ENCODE measurements around the gene TMEM178A. TPM values are rescaled to one million over a fixed set of nuclear protein-coding genes. Genes with fewer than 3 reads are reported as not detected.

TMEM178A gene
- total and polyA plus RNA-seq, 2 donors (not counting 1 experiment from before 2014, with no cell fraction given): 0.69 to 0.99 TPM

- Mint-ChIP-seq H3K27ac (no peak overlapping the region), H3K27me3 (peaks cover 14% of the 10 kb centered on the region), H3K4me3 (no peak overlapping the region), H3K9me3 (ENCODE audit: insufficient read depth) (peaks cover 12% of the 10 kb centered on the region), H3K4me1 (no peaks in the 10 kb centered on the region)
- peaks cover 0 to 5% (median 0%) of the 10 kb centered on the region in 4 experiments for H3K27me3 ChIP-seq (replicated peaks in 1 of 4; ENCODE audit: control extremely low read depth in 1 of 4, control insufficient read depth in 3 of 4, insufficient read depth in 4 of 4, low read length in 3 of 4)
- CTCF ChIA-PET: no interaction called here
- no peaks in the 10 kb centered on the region for H3K4me1 ChIP-seq (ENCODE audit: control insufficient read depth in 2 of 2, insufficient read depth in 2 of 2, low read length in 2 of 2)
- H3K36me3 ChIP-seq (replicated peaks in 1 of 2; ENCODE audit: control extremely low read depth in 1 of 2, control insufficient read depth in 1 of 2, extremely low read depth in 1 of 2, insufficient read depth in 2 of 2, low read length in 1 of 2): no peaks in the 10 kb centered on the region
- ATAC-seq (ENCODE audit: low read depth) (no peak), DNase-seq (no peak)
- no peak overlapping the region for H2AFZ ChIP-seq (ENCODE audit: insufficient read depth, low read depth, low read length, poor library complexity, severe bottlenecking)
- POLR2A ChIA-PET: no interaction called here
- intact Hi-C loops (cut with micrococcal nuclease): no loop called here
- H3K9me3 ChIP-seq (ENCODE audit: control extremely low read depth in 1 of 3, control insufficient read depth in 2 of 3, insufficient read depth in 1 of 3, low read length in 2 of 3): peaks cover under 1 to 20% (median 13%) of the 10 kb centered on the region in 3 donors
- no peaks in the 10 kb centered on the region for H3K79me2 ChIP-seq (ENCODE audit: control insufficient read depth, insufficient read depth, low read length)
- H4K20me1 ChIP-seq (ENCODE audit: control insufficient read depth, insufficient read depth, low read length, poor library complexity, severe bottlenecking): no peaks in the 10 kb centered on the region
- no peak overlapping the region for H3K4me3 ChIP-seq (ENCODE audit: control extremely low read depth in 1 of 5, extremely low read depth in 1 of 5, insufficient read depth in 1 of 5, low read depth in 2 of 5, low read length in 4 of 5)
- TF ChIP-seq CTCF (IDR thresholded peaks at IDR 0.05) (no peak), EZH2 (IDR thresholded peaks at IDR 0.05; ENCODE audit: borderline replicate concordance, insufficient read depth, low read depth, low read length, poor library complexity, severe bottlenecking) (no peak)
- H3K9ac ChIP-seq (ENCODE audit: low read length): no peak overlapping the region
- no peak overlapping the region for H3K4me2 ChIP-seq (replicated peaks; ENCODE audit: low read depth, low read length, poor library complexity, severe bottlenecking)
- WGBS (ENCODE audit: insufficient coverage): 100% methylated on average over 2 of the region's 3 CpGs
- H3K27ac ChIP-seq (ENCODE audit: low read length in 2 of 2): no peak overlapping the region
These were observed 38.8 kb downstream of the TMEM178A start for GRCh38 chr2:39704540-39704939.

- WGBS (ENCODE audit: insufficient coverage): 60% methylated on average over 4 of the region's 4 CpGs
- Histone ChIP-seq H3K27ac (ENCODE audit: low read length in 2 of 2) (no peak overlapping the region), H3K4me2 (replicated peaks; ENCODE audit: low read depth, low read length, poor library complexity, severe bottlenecking) (no peak overlapping the region), H4K20me1 (ENCODE audit: control insufficient read depth, insufficient read depth, low read length, poor library complexity, severe bottlenecking) (no peaks in the 10 kb centered on the region), H2AFZ (ENCODE audit: insufficient read depth, low read depth, low read length, poor library complexity, severe bottlenecking) (no peak overlapping the region), H3K27me3 (replicated peaks in 1 of 4; ENCODE audit: control extremely low read depth in 1 of 4, control insufficient read depth in 3 of 4, insufficient read depth in 4 of 4, low read length in 3 of 4) (peaks cover 0 to 9% (median 0%) of the 10 kb centered on the region in 4 experiments), H3K36me3 (replicated peaks in 1 of 2; ENCODE audit: control extremely low read depth in 1 of 2, control insufficient read depth in 1 of 2, extremely low read depth in 1 of 2, insufficient read depth in 2 of 2, low read length in 1 of 2) (no peaks in the 10 kb centered on the region), H3K79me2 (ENCODE audit: control insufficient read depth, insufficient read depth, low read length) (no peaks in the 10 kb centered on the region), H3K4me1 (ENCODE audit: control insufficient read depth in 2 of 2, insufficient read depth in 2 of 2, low read length in 2 of 2) (no peaks in the 10 kb centered on the region), H3K9ac (ENCODE audit: low read length) (no peak overlapping the region), H3K4me3 (ENCODE audit: control extremely low read depth in 1 of 5, extremely low read depth in 1 of 5, insufficient read depth in 1 of 5, low read depth in 2 of 5, low read length in 4 of 5) (no peak overlapping the region), H3K9me3 (ENCODE audit: control extremely low read depth in 1 of 3, control insufficient read depth in 2 of 3, insufficient read depth in 1 of 3, low read length in 2 of 3) (peaks cover 0 to 15% (median 13%) of the 10 kb centered on the region in 3 donors)
- no peaks in the 10 kb centered on the region for H3K4me1 Mint-ChIP-seq
- CTCF ChIA-PET: interaction anchor here (1.0 kb wide), 1 partner anchor 24 kb away, joined by 3 read pairs; no protein-coding TSS in a partner anchor
- intact Hi-C loops (cut with micrococcal nuclease): no loop called here
- H3K4me3 Mint-ChIP-seq: no peak overlapping the region
- POLR2A ChIA-PET: no interaction called here
- peaks cover 9% of the 10 kb centered on the region for H3K27me3 Mint-ChIP-seq
- no peak overlapping the region for H3K27ac Mint-ChIP-seq
- DNase-seq: no peak
- no peak for ATAC-seq (ENCODE audit: low read depth)
- H3K9me3 Mint-ChIP-seq (ENCODE audit: insufficient read depth): peaks cover 12% of the 10 kb centered on the region
- no peak for TF ChIP-seq EZH2 (IDR thresholded peaks at IDR 0.05; ENCODE audit: borderline replicate concordance, insufficient read depth, low read depth, low read length, poor library complexity, severe bottlenecking)
- TF ChIP-seq CTCF (IDR thresholded peaks at IDR 0.05): no peak
These were observed 39.9 kb downstream of the TMEM178A start for GRCh38 chr2:39705638-39706037.

Data from B cell (primary cell).